Measurements from ENCODE around the gene CHSY1. TPM values are rescaled to one million over a fixed set of nuclear protein-coding genes. Genes with fewer than 3 reads are reported as not detected.
"Not testable (repeated sequence)": the region's sequence is repeated elsewhere in the genome, so short reads cannot be mapped to it uniquely, and the experiment has no call there.

Gene CHSY1
- polyA plus RNA-seq, 4 donors: 44.3 to 55.6 (median 50.9) TPM

DNA sequence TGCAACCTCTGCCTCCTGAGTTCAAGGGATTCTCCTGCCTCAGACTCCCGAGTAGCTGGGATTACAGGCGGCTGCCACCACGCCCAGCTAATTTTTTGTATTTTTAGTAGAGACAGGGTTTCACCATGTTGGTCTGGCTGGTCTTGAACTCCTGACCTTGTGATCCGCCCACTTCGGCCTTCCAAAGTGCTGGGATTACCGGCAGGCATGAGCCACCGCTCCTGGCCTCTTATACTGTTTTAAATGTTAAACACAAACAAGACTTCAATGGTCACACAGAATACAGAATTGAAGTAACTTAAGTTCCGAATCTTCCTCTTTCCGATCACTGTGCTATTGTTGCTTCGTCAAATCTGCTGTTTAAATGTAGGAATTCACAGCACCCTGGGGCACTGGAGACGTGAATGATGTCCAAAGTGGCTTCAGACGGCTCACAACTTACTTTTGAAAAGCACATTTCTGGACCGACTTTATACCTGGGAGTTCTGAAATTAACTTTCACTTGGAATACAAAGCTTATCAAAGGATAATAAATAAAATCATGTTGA lies 125.9 kb downstream of the CHSY1 start:
- DNase-seq (ENCODE audit: low read depth in 4 of 4, low spot score in 3 of 4): not testable (repeated sequence)

Other genes starting within 250 kb of the CHSY1 start
- gene SELENOS, start 25.4 kb upstream of the CHSY1 start, polyA plus RNA-seq (ENCODE audit: insufficient read length in 4 of 4): 10 to 100 TPM; 64.8 to 73.0 (median 65.3) TPM
- gene SNRPA1, start 43.2 kb upstream of the CHSY1 start, polyA plus RNA-seq (ENCODE audit: insufficient read length in 4 of 4): 10 to 100 TPM; 58.5 to 65.9 (median 61.3) TPM
- 1 to 10 TPM; 6.7 to 9.4 (median 7.1) TPM for gene PCSK6, start 237.7 kb upstream of the CHSY1 start, polyA plus RNA-seq (ENCODE audit: insufficient read length in 4 of 4)